GM12878 (cell line): ENCODE measurements around the gene OR2Y1. TPM values are rescaled to one million over a fixed set of nuclear protein-coding genes. Genes with fewer than 3 reads are reported as not detected.

Source experiments
- ATAC-seq: fragments of 200-7000 bp; cut with Tn5 transposase; 3 replicates; pipeline ENCODE4 v1.9.1; 2020; ENCODE audit warnings: mild to moderate bottlenecking, moderate library complexity
- BruUV-seq: library from RNA; stranded (reverse); fragments of 400-500 nt; replicated peaks from 2 replicates; lab custom pipeline; 2021; lab: Mats Ljungman, UMichigan
- CTCF ChIA-PET: fragments of 300-600 bp; sonication (Branson Sonifier 250); formaldehyde crosslinking; extraction: SDS; loops from one replicate; lab custom pipeline; 2021; ENCODE audit warnings: inconsistent platforms; lab: Yijun Ruan, JAX
- POLR2A ChIA-PET: fragments of 350-600 bp; formaldehyde crosslinking; extraction: SDS; loops from one replicate; lab custom pipeline; 2021; ENCODE audit warnings: inconsistent platforms; lab: Charles Lee
- RAD21 ChIA-PET: fragments of 300-600 bp; sonication (Branson Sonifier 250); formaldehyde crosslinking; loops from one replicate; lab custom pipeline; 2023; ENCODE audit warnings: antibody characterized with exemption; ENCODE audit not compliant: unreplicated experiment; lab: Charles Lee
- SMC1A ChIA-PET: fragments of 300-600 bp; sonication (Branson Sonifier 250); formaldehyde crosslinking; loops from one replicate; lab custom pipeline; 2023; ENCODE audit not compliant: unreplicated experiment, uncharacterized antibody; lab: Charles Lee
- DNase-seq: peaks from one replicate; pipeline ENCODE4 v3.0.0-alpha.2; 2011; ENCODE audit warnings: low read depth, low spot score
- FAIRE-seq: peaks from 3 replicates; lab custom pipeline; 2011; peaks lifted over from hg19 to GRCh38; lab: Jason Lieb, UNC
- H2AFZ ChIP-seq: 2 replicates; pipeline ENCODE4 v1.6.0; 2011; ENCODE audit warnings: low read depth, low read length, control low read depth; ENCODE audit not compliant: control insufficient read depth
- H3K27ac ChIP-seq: 2 replicates; pipeline ENCODE4 v1.5.1; 2011; ENCODE audit warnings: control low read depth; ENCODE audit not compliant: control insufficient read depth, insufficient read depth
- H3K27me3 ChIP-seq, 2 experiments: replicated peaks in 1 of 2; 2 replicates each; pipeline versions ENCODE4 v1.6.0 to v1.6.1; 2011; ENCODE audit warnings: low read length in 1 of 2; ENCODE audit not compliant: control insufficient read depth in 2 of 2, insufficient read depth in 2 of 2
- H3K36me3 ChIP-seq, 2 experiments: 2 replicates each; pipeline ENCODE4 v1.5.1; 2011; ENCODE audit warnings: low read length in 1 of 2; ENCODE audit not compliant: control insufficient read depth in 2 of 2, insufficient read depth in 2 of 2
- H3K4me1 ChIP-seq: 2 replicates; pipeline ENCODE4 v1.6.1; 2011; ENCODE audit warnings: mild to moderate bottlenecking, low read length, moderate library complexity, mixed read lengths; ENCODE audit not compliant: control insufficient read depth, insufficient read depth
- H3K4me2 ChIP-seq: 2 replicates; pipeline ENCODE4 v1.6.0; 2011; ENCODE audit warnings: control low read depth; ENCODE audit not compliant: control insufficient read depth, insufficient read depth
- H3K4me3 ChIP-seq: fragments of 200-600 bp; sonication (generic); 2 replicates; pipeline ENCODE4 v1.5.1; 2016
- H3K79me2 ChIP-seq: 2 replicates; pipeline ENCODE4 v1.6.0; 2011; ENCODE audit warnings: low read length; ENCODE audit not compliant: control insufficient read depth, insufficient read depth
- H3K9ac ChIP-seq: 2 replicates; pipeline ENCODE4 v1.8.0; 2011; ENCODE audit warnings: low read length, control low read depth, mixed read lengths; ENCODE audit not compliant: control insufficient read depth, insufficient read depth
- H3K9me3 ChIP-seq: replicated peaks from 3 replicates; pipeline ENCODE4 v1.5.1; 2011; ENCODE audit warnings: mild to moderate bottlenecking, low read length; ENCODE audit not compliant: control insufficient read depth, insufficient read depth
- H4K20me1 ChIP-seq: 2 replicates; pipeline ENCODE4 v1.6.0; 2011; ENCODE audit not compliant: control insufficient read depth, insufficient read depth
- CREM ChIP-seq: IDR thresholded peaks from 2 replicates; pipeline ENCODE4 v1.6.1; 2014; ENCODE audit warnings: antibody characterized with exemption, low read depth
- ETV6 ChIP-seq, 2 experiments: fragments of 450-650 bp in 1 of 2; IDR thresholded peaks in 1 of 2; conservative IDR thresholded peaks in 1 of 2; 2 replicates each; pipeline ENCODE4 v1.6.1; 2014; ENCODE audit warnings: antibody characterized with exemption in 1 of 2, borderline replicate concordance in 1 of 2, low read depth in 1 of 2, mild to moderate bottlenecking in 1 of 2, moderate library complexity in 1 of 2
- FOXM1 ChIP-seq: IDR thresholded peaks from 2 replicates; pipeline ENCODE4 v1.6.1; 2012; ENCODE audit warnings: low read depth, mild to moderate bottlenecking, inconsistent platforms, low read length, moderate library complexity
- GABPA ChIP-seq: IDR thresholded peaks from 2 replicates; pipeline ENCODE4 v1.6.1; 2014; ENCODE audit warnings: antibody characterized with exemption, low read depth, mild to moderate bottlenecking, inconsistent platforms
- PAX8 ChIP-seq: fragments of 450-650 bp; IDR thresholded peaks from 2 replicates; pipeline ENCODE4 v1.6.1; 2017; ENCODE audit warnings: mild to moderate bottlenecking, moderate library complexity
- RUNX3 ChIP-seq: IDR thresholded peaks from 2 replicates; pipeline ENCODE4 v1.6.1; 2012; ENCODE audit warnings: low read length, inconsistent platforms
- SMARCA5 ChIP-seq: fragments of 450-650 bp; IDR thresholded peaks from 2 replicates; pipeline ENCODE4 v1.6.1; 2017; ENCODE audit warnings: mild to moderate bottlenecking
- TBL1XR1 ChIP-seq: IDR thresholded peaks from 2 replicates; pipeline ENCODE4 v1.6.1; 2012; ENCODE audit warnings: low read depth, low read length, improper control_type of control experiment
- WGBS: methylation state at CpG from one replicate; pipeline ENCODE4 v1.1.6; 2016; ENCODE audit warnings: low lambda C conversion rate; ENCODE audit not compliant: insufficient replicate concordance, insufficient coverage; ENCODE audit errors: missing lambda C conversion rate; 5-methylcytosine and 5-hydroxymethylcytosine counted together
- in situ Hi-C: fragments of 300-500 bp; cut with MboI; formaldehyde crosslinking; loops from 9 replicates; pipeline ENCODE4 v1.14.3; 2018; ENCODE audit warnings: mixed read lengths
- intact Hi-C: fragments of 100-400 bp; cut with micrococcal nuclease; formaldehyde crosslinking; loops from one replicate; pipeline ENCODE4 v1.14.2; 2022; ENCODE audit not compliant: unreplicated experiment
- polyA plus RNA-seq, 11 experiments: library from polyadenylated mRNA; depleted of rRNA in 4 of 11; unstranded in 6 of 11; stranded (reverse) in 5 of 11; fragments of >200 nt; fragmentation: Nextera tagmentation in 4 of 11; fragmentation: Illumina TruSeq in 1 of 11; extraction: Ambion mirVana in 4 of 11; extraction: Trizol in 1 of 11; gene quantifications; 1 replicate in 1 of 11; 2 replicates in 10 of 11; pipeline versions ENCODE4 v1.2.1 to v1.2.3, GENCODE V29; 2011 to 2016; ENCODE audit warnings: inconsistent platforms in 2 of 11, missing spikeins in 2 of 11, low read depth in 1 of 11
- total RNA-seq, 4 experiments: library from RNA; depleted of rRNA in 3 of 4; stranded (reverse); fragments of >200 nt in 3 of 4; fragmentation: Illumina TruSeq in 1 of 4; extraction: Trizol in 1 of 4; gene quantifications; 2 replicates each; pipeline versions ENCODE4 v1.2.1 to v1.2.3, GENCODE V29; 2013 to 2021
- TF ChIP-seq, protein P1 (sequence below): fragments of 450-650 bp; conservative IDR thresholded peaks from 2 replicates; pipeline ENCODE4 v1.6.1; 2017; ENCODE audit warnings: mild to moderate bottlenecking, moderate library complexity
- TF ChIP-seq, protein P2 (sequence below): IDR thresholded peaks from 2 replicates; pipeline ENCODE4 v1.6.1; 2012; ENCODE audit warnings: low read depth, low read length, improper control_type of control experiment
- TF ChIP-seq, protein P3 (sequence below): fragments of 450-650 bp; IDR thresholded peaks from 2 replicates; pipeline ENCODE4 v1.6.1; 2018; ENCODE audit warnings: borderline replicate concordance, mild to moderate bottlenecking; ENCODE audit not compliant: partially characterized antibody
- TF ChIP-seq, protein P4 (sequence below): fragments of 450-650 bp; formaldehyde crosslinking; IDR thresholded peaks from 2 replicates; pipeline ENCODE4 v1.5.0; 2022; ENCODE audit warnings: mild to moderate bottlenecking, missing genetic modification characterization

OR2Y1 gene
- total and polyA plus RNA-seq, 10 of the 15 experiments (the other 5 are each of a cell fraction or from before 2014, with no cell fraction given): not detected

DNA sequence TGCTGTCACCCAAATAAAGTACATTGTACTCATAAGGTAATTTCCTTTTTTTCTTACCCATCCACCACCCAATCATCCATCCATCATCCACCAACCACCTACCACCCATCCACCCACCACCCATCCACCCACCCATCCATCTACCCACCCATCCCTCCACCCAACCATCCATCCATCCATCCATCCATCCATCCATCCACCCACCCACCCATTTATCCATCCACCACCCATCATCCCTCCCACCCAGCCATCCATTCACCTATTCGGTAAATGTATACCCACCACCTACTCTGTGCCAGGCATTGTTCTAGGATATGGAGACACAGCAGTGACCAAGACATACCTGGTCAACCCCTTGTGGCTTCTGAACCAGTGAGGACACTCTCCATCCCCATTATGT is 37.6 kb upstream of the OR2Y1 start:
- H3K9me3 ChIP-seq: no peaks in the 10 kb centered on the region; the same call in 2 of the 3 replicates
- H3K4me2 ChIP-seq: no peak overlapping the region
- no TSS peak for BruUV-seq
- POLR2A ChIA-PET: no interaction called here
- H3K4me3 ChIP-seq: no peak overlapping the region
- no peaks in the 10 kb centered on the region for H3K27me3 ChIP-seq
- in situ Hi-C loops (no loop called here), intact Hi-C loops (no loop called here)
- H3K9ac ChIP-seq: no peak overlapping the region
- ATAC-seq (no peak), FAIRE-seq (no peak), DNase-seq (no peak)
- TF ChIP-seq, protein P1, sequence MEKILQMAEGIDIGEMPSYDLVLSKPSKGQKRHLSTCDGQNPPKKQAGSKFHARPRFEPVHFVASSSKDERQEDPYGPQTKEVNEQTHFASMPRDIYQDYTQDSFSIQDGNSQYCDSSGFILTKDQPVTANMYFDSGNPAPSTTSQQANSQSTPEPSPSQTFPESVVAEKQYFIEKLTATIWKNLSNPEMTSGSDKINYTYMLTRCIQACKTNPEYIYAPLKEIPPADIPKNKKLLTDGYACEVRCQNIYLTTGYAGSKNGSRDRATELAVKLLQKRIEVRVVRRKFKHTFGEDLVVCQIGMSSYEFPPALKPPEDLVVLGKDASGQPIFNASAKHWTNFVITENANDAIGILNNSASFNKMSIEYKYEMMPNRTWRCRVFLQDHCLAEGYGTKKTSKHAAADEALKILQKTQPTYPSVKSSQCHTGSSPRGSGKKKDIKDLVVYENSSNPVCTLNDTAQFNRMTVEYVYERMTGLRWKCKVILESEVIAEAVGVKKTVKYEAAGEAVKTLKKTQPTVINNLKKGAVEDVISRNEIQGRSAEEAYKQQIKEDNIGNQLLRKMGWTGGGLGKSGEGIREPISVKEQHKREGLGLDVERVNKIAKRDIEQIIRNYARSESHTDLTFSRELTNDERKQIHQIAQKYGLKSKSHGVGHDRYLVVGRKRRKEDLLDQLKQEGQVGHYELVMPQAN: no peak
- TF ChIP-seq FOXM1 (no peak), GABPA (no peak), SMARCA5 (no peak), CREM (no peak), PAX8 (no peak), ETV6 (conservative IDR thresholded peaks at IDR 0.05 in 1 of 2, IDR thresholded peaks at IDR 0.05 in 1 of 2; ENCODE audit: borderline replicate concordance in 1 of 2, low read depth in 1 of 2) (no peak), RUNX3 (no peak), TBL1XR1 (no peak)
- TF ChIP-seq, protein P2, sequence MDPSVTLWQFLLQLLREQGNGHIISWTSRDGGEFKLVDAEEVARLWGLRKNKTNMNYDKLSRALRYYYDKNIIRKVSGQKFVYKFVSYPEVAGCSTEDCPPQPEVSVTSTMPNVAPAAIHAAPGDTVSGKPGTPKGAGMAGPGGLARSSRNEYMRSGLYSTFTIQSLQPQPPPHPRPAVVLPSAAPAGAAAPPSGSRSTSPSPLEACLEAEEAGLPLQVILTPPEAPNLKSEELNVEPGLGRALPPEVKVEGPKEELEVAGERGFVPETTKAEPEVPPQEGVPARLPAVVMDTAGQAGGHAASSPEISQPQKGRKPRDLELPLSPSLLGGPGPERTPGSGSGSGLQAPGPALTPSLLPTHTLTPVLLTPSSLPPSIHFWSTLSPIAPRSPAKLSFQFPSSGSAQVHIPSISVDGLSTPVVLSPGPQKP: no peak
- TF ChIP-seq, protein P3, sequence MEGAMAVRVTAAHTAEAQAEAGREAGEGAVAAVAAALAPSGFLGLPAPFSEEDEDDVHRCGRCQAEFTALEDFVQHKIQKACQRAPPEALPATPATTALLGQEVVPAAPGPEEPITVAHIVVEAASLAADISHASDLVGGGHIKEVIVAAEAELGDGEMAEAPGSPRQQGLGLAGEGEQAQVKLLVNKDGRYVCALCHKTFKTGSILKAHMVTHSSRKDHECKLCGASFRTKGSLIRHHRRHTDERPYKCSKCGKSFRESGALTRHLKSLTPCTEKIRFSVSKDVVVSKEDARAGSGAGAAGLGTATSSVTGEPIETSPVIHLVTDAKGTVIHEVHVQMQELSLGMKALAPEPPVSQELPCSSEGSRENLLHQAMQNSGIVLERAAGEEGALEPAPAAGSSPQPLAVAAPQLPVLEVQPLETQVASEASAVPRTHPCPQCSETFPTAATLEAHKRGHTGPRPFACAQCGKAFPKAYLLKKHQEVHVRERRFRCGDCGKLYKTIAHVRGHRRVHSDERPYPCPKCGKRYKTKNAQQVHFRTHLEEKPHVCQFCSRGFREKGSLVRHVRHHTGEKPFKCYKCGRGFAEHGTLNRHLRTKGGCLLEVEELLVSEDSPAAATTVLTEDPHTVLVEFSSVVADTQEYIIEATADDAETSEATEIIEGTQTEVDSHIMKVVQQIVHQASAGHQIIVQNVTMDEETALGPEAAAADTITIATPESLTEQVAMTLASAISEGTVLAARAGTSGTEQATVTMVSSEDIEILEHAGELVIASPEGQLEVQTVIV: no peak
- TF ChIP-seq, protein P4, sequence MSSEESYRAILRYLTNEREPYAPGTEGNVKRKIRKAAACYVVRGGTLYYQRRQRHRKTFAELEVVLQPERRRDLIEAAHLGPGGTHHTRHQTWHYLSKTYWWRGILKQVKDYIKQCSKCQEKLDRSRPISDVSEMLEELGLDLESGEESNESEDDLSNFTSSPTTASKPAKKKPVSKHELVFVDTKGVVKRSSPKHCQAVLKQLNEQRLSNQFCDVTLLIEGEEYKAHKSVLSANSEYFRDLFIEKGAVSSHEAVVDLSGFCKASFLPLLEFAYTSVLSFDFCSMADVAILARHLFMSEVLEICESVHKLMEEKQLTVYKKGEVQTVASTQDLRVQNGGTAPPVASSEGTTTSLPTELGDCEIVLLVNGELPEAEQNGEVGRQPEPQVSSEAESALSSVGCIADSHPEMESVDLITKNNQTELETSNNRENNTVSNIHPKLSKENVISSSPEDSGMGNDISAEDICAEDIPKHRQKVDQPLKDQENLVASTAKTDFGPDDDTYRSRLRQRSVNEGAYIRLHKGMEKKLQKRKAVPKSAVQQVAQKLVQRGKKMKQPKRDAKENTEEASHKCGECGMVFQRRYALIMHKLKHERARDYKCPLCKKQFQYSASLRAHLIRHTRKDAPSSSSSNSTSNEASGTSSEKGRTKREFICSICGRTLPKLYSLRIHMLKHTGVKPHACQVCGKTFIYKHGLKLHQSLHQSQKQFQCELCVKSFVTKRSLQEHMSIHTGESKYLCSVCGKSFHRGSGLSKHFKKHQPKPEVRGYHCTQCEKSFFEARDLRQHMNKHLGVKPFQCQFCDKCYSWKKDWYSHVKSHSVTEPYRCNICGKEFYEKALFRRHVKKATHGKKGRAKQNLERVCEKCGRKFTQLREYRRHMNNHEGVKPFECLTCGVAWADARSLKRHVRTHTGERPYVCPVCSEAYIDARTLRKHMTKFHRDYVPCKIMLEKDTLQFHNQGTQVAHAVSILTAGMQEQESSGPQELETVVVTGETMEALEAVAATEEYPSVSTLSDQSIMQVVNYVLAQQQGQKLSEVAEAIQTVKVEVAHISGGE (CRISPR knock-in tag): no peak
- no peaks in the 10 kb centered on the region for H4K20me1 ChIP-seq
- H2AFZ ChIP-seq: no peak overlapping the region
- CTCF ChIA-PET: no interaction called here
- no peaks in the 10 kb centered on the region for H3K79me2 ChIP-seq
- H3K4me1 ChIP-seq: no peaks in the 10 kb centered on the region
- SMC1A ChIA-PET: no interaction called here
- no peaks in the 10 kb centered on the region for H3K36me3 ChIP-seq
- H3K27ac ChIP-seq: no peak overlapping the region
- RAD21 ChIA-PET: no interaction called here
- 100% methylated on average over 1 of the region's 1 CpG for WGBS
